Large intestine (tissue), 3 donors: ENCODE results near the gene ADD3. TPM values are rescaled to one million over a fixed set of nuclear protein-coding genes. Genes with fewer than 3 reads are reported as not detected.
A peak's percentile ranks its signal among the peaks of the same experiment; 100 is the strongest.
"Not testable (repeated sequence)": the region's sequence is repeated elsewhere in the genome, so short reads cannot be mapped to it uniquely, and the experiment has no call there.

Experiments
- DNase-seq, 2 donors: peaks; one replicate each; pipeline versions ENCODE4 v3.0.0 to v3.0.0-alpha.2; 2013
- H3K27ac ChIP-seq: one replicate; pipeline ENCODE4 v1.5.1; 2013; ENCODE audit warnings: low read length
- H3K27me3 ChIP-seq: 2 replicates; pipeline ENCODE4 v1.6.1; 2013; ENCODE audit warnings: low read length; ENCODE audit not compliant: control insufficient read depth, insufficient read depth
- H3K36me3 ChIP-seq: 2 replicates; pipeline ENCODE4 v1.6.1; 2013; ENCODE audit warnings: low read length; ENCODE audit not compliant: control insufficient read depth, insufficient read depth
- H3K4me1 ChIP-seq: one replicate; pipeline ENCODE4 v1.6.1; 2013; ENCODE audit warnings: low read length; ENCODE audit not compliant: control insufficient read depth, insufficient read depth
- H3K4me3 ChIP-seq: one replicate; pipeline ENCODE4 v1.5.1; 2013; ENCODE audit warnings: low read length
- H3K9me3 ChIP-seq: one replicate; pipeline ENCODE4 v1.6.1; 2013; ENCODE audit warnings: mild to moderate bottlenecking, low read depth, low read length, moderate library complexity; ENCODE audit not compliant: control insufficient read depth
- WGBS: methylation state at CpG from one replicate; pipeline ENCODE4 v1.1.5; 2013; ENCODE audit warnings: low lambda C conversion rate; ENCODE audit not compliant: insufficient coverage; 5-methylcytosine and 5-hydroxymethylcytosine counted together
- polyA plus RNA-seq: library from polyadenylated mRNA; unstranded; fragments of 120-200 nt; gene quantifications from one replicate; pipeline ENCODE4 v1.2.1, GENCODE V29; 2013

Gene ADD3
- polyA plus RNA-seq, 1 donor: 418 TPM

DNA sequence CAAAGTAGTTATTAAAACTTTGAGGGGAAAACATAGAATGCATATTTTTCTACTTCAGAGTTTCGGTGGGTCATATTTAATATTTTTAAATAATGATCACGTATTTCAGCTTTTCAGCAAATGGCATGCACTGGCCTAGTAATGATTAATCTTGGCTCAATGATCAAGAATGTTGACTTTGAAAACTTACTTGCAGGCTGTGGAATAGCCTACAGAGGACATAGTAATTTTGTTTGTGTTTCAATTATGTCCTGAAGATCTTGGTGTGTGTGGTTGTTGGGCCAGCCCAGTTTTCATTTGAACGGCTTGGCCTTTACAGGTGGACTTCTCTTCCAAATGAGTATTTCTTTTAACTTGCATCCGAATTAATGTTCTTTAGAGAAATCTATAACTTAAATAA, 35.1 kb downstream of the ADD3 start:
- 80% methylated on average over 1 of the region's 4 CpGs for WGBS
- no peak for DNase-seq
- no peak overlapping the region for H3K27ac ChIP-seq

DNA sequence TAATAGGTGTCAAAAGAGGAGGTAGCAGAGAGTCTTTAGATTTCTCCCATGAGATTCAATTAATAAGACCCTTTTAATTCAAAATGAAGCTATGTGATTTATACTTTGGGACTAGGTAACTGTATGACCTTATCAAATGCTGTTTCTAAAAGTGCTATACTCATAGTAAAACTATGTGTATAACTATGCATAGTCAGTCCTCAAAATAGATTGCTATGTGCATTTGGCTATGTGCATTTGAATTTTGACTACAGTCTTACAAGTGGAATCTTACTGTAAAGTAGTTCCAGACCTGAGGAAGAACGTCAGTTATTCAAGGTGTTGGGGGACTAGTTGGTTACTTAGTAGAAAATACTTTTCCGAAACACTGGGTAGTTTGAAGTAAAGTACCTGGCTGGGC, 36.9 kb downstream of the ADD3 start:
- H3K36me3 ChIP-seq: peaks cover 10% of the 10 kb centered on the region
- no peak overlapping the region for H3K4me3 ChIP-seq
- H3K9me3 ChIP-seq: peaks cover 7% of the 10 kb centered on the region
- DNase-seq: no peak
- WGBS: no CpG with 5 or more reads among the region's 2 CpGs
- peaks cover 4% of the 10 kb centered on the region for H3K4me1 ChIP-seq
- H3K27me3 ChIP-seq: no peaks in the 10 kb centered on the region
- no peak overlapping the region for H3K27ac ChIP-seq

More for the DNA sequence above, 35.1 kb downstream of the ADD3 start:
- Histone ChIP-seq H3K36me3 (peaks cover 4% of the 10 kb centered on the region), H3K4me1 (peaks cover 7% of the 10 kb centered on the region), H3K27me3 (no peaks in the 10 kb centered on the region), H3K4me3 (no peak overlapping the region), H3K9me3 (peaks cover 4% of the 10 kb centered on the region)

DNA sequence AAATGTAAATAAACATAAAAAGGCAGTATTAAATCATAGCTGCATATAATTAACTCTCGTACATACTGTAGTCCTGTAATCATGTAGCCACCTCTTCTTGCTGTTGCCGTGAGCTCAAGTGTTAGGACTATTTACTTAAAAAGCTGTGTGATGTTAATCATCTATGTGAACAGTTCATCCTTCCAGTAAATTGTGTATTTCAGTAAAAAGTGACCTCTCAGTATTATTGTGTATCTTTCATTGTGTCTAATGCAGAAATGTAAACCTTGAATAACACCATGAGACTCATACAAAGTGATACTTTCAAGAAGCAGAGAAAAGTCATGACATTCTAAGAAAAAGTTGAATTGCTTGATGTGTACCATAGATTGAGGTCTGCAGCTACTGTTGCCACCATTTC, 38.0 kb downstream of the ADD3 start:
- DNase-seq: no peak
- no peaks in the 10 kb centered on the region for H3K27me3 ChIP-seq
- no CpG with 5 or more reads among the region's 2 CpGs for WGBS
- H3K9me3 ChIP-seq: peaks cover 7% of the 10 kb centered on the region
- peaks cover 4% of the 10 kb centered on the region for H3K4me1 ChIP-seq
- H3K36me3 ChIP-seq: peaks cover 15% of the 10 kb centered on the region
- H3K4me3 ChIP-seq: no peak overlapping the region
- no peak overlapping the region for H3K27ac ChIP-seq

DNA sequence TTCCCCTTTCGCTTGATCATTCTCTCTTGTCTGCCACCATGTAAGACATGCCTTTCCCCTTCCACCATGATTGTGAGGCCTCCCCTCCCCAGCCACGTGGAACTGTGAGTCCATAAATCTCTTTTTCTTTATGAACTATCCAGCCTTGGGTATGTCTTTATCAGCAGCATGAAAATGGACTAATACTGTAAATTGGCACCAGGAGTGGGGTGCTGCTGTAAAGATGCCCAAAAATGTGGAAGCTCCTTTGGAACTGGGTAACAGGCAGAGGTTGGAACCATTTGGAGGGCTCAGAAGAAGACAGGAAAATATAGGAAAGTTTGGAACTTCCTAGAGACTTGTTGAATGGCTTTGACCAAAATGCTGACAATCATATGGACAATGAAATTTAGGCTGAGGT, 40.4 kb downstream of the ADD3 start:
- not testable (repeated sequence) for H3K9me3 ChIP-seq, H3K27me3 ChIP-seq, DNase-seq, H3K27ac ChIP-seq, H3K4me3 ChIP-seq, H3K4me1 ChIP-seq
- WGBS: no CpG with 5 or more reads among the region's 2 CpGs
- peaks cover 19% of the 10 kb centered on the region for H3K36me3 ChIP-seq

DNA sequence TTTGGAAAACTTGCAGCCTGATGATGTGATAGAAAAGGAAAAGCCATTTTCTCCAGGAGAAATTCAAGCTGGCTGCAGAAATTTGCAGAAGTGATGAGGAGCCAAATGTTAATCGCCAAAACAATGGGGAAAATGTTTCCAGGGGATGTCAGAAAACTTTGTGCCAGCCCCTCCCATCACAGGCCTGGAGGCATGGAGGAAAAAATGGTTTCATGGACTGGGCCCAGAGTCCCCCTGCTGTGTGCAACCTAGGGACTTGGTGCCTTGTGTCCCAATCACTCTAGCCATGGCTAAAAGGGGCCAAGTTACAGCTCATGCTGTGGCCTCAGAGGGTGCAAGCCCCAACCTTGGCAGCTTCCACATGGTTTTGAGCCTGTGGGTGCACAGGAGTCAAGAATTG, 41.0 kb downstream of the ADD3 start:
- no peaks in the 10 kb centered on the region for H3K27me3 ChIP-seq
- no peak overlapping the region for H3K4me3 ChIP-seq
- WGBS: no CpG with 5 or more reads among the region's 1 CpG
- H3K9me3 ChIP-seq: peaks cover 6% of the 10 kb centered on the region
- no peak overlapping the region for H3K27ac ChIP-seq
- H3K4me1 ChIP-seq: no peaks in the 10 kb centered on the region
- DNase-seq: no peak
- H3K36me3 ChIP-seq: peaks cover 19% of the 10 kb centered on the region

DNA sequence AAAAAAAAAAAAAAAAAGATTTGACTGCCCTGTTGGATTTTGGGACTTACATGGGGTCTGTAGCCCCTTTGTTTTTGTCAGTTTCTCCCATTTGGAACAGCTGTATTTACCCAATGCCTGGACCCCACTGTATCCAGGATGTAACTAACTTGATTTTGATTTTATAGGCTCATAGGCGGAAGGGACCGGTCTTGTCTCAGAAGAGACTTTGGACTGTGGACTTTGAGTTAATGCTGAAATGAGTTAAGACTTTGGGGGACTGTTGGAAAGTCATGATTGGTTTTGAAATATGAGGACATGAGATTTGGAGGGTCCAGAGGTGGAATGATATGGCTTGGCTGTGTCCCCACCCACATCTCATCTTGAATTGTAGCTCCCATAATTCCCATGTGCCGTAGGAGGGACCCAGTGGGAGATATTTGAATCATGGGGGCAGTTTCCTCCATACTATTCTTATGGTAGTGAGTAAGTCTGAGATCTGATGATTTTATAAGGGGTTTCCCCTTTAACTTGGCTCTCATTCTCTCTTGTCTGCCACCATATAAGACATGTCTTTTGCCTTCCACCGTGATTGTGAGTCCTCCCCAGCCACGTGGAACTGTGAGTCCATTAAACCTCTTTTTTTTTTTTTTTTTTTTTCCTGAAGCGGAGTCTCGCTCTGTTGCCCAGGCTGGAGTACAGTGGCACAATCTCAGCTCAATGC, 42.3 kb downstream of the ADD3 start:
- H3K4me1 ChIP-seq, H3K4me3 ChIP-seq, H3K9me3 ChIP-seq, H3K27me3 ChIP-seq, H3K27ac ChIP-seq: not testable (repeated sequence)
- 83% methylated on average over 2 of the region's 7 CpGs for WGBS
- DNase-seq: peak; percentile 23 to 58
- H3K36me3 ChIP-seq: peaks cover 16% of the 10 kb centered on the region

DNA sequence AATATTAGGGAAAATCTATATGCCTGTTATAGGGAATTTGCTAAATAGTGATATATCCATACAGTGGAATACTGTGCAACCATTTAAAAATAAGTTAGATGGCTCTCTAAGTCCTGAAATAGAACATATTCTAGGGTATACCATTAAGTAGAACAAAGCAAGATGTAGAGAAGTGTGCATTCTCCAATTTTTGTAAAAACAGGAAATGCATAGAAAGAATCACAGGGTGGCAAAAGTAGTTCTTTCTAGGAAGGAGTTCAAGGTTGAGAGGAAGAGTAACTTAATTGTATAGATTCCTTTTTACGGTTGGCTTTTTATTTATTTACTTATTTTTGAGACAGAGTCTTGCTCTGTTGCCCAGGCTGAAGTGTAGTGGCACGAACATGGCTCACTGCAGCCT, 43.7 kb downstream of the ADD3 start:
- Histone ChIP-seq H3K9me3 (peaks cover 6% of the 10 kb centered on the region), H3K36me3 (peaks cover 16% of the 10 kb centered on the region), H3K27ac (no peak overlapping the region), H3K4me1 (no peaks in the 10 kb centered on the region), H3K27me3 (no peaks in the 10 kb centered on the region), H3K4me3 (no peak overlapping the region)
- DNase-seq: no peak
- no CpG with 5 or more reads among the region's 2 CpGs for WGBS

DNA sequence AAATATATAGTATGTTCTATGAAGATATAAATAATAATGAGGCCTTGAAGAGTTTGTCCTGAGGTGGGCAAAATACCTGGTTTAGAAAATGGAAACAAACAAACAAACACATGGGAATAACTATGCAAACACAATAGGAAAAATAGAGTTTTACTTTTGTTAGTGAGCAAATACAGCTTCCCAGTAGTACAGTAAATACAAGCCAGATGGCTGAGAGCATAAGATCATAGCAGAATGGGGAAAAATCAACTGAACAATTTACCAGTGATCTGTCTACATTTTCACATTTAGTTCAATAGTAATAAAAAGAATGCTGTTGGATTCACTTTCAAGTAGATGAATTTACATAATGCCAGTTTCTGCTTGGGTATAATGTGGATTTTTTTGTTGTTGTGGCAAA, 45.1 kb downstream of the ADD3 start:
- Histone ChIP-seq H3K4me3 (no peak overlapping the region), H3K27ac (no peak overlapping the region), H3K36me3 (peaks cover 15% of the 10 kb centered on the region), H3K27me3 (no peaks in the 10 kb centered on the region), H3K4me1 (no peaks in the 10 kb centered on the region), H3K9me3 (peaks cover 5% of the 10 kb centered on the region)
- no peak for DNase-seq

DNA sequence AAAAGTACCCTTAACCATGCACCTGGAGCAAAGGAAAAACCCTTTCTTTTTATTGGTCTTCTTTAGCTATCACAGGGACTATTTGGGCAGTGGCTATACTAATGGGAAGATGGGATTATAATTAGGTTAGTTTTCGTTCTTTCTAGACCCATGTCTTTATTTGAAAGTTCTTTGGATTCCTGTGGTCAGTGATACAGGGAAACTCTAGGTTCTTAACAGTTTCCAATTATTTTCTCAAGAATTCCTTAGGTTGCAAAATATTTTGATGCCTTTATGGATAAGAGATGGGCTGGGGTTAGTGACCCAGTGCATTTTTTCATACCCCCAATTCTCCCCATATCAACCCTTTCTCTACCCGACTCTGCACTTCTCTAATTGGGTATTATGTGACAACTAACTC, 49.0 kb downstream of the ADD3 start:
- Histone ChIP-seq H3K4me1 (no peaks in the 10 kb centered on the region), H3K27me3 (no peaks in the 10 kb centered on the region), H3K9me3 (no peaks in the 10 kb centered on the region), H3K36me3 (peaks cover 3% of the 10 kb centered on the region), H3K4me3 (no peak overlapping the region), H3K27ac (no peak overlapping the region)
- DNase-seq: no peak
- WGBS: 86% methylated on average over 1 of the region's 2 CpGs

DNA sequence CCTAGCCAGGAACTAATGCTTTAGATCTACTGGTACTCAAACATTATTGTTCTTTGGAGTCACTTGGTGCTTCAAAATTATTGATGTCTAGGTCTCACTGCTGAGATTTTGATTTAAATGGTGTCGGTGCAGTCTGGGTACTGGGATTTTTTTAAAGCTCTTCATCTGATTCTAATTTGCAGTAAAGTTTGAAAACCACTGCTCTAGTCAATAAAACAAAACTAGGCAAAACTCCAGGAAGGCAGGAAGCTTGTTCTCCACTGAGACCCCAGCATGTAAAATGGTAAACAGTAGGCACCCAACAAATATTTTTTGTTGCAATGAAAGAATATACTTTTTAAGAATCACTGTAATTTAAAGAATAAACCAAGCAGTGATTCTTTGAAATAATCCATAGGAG, 49.7 kb downstream of the ADD3 start:
- H3K27ac ChIP-seq: no peak overlapping the region
- H3K36me3 ChIP-seq: no peaks in the 10 kb centered on the region
- no peaks in the 10 kb centered on the region for H3K4me1 ChIP-seq
- no peak overlapping the region for H3K4me3 ChIP-seq
- no CpG with 5 or more reads among the region's 1 CpG for WGBS
- no peak for DNase-seq
- H3K9me3 ChIP-seq: no peaks in the 10 kb centered on the region
- no peaks in the 10 kb centered on the region for H3K27me3 ChIP-seq

DNA sequence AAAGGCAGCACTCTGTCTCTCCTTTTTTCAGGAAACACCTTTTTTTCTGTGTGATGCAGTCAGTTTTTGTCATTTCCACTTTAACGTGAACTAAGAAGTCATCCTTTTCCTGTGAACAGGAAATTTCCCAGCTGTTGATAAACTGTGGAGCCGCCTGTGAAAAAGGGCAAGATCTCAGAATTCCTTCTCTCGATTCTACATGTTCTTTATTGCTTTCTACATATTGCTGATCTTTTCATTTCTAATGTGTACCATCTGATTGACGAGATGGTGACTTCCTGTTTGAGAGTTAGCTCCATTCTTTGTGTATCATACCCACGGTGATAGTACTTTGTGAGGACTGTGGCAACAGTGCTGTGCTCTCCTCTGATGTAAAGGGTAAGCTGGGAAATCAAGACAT, 50.4 kb downstream of the ADD3 start:
- no peaks in the 10 kb centered on the region for H3K27me3 ChIP-seq
- no peak for DNase-seq
- H3K36me3 ChIP-seq: no peaks in the 10 kb centered on the region
- no peak overlapping the region for H3K27ac ChIP-seq
- H3K4me3 ChIP-seq: no peak overlapping the region
- 58% methylated on average over 4 of the region's 5 CpGs for WGBS
- H3K9me3 ChIP-seq: no peaks in the 10 kb centered on the region
- no peaks in the 10 kb centered on the region for H3K4me1 ChIP-seq
